ENCODE measurements around the gene RIN1.
A peak's percentile ranks its signal among the peaks of the same experiment; 100 is the strongest.

RIN1 gene

DNA sequence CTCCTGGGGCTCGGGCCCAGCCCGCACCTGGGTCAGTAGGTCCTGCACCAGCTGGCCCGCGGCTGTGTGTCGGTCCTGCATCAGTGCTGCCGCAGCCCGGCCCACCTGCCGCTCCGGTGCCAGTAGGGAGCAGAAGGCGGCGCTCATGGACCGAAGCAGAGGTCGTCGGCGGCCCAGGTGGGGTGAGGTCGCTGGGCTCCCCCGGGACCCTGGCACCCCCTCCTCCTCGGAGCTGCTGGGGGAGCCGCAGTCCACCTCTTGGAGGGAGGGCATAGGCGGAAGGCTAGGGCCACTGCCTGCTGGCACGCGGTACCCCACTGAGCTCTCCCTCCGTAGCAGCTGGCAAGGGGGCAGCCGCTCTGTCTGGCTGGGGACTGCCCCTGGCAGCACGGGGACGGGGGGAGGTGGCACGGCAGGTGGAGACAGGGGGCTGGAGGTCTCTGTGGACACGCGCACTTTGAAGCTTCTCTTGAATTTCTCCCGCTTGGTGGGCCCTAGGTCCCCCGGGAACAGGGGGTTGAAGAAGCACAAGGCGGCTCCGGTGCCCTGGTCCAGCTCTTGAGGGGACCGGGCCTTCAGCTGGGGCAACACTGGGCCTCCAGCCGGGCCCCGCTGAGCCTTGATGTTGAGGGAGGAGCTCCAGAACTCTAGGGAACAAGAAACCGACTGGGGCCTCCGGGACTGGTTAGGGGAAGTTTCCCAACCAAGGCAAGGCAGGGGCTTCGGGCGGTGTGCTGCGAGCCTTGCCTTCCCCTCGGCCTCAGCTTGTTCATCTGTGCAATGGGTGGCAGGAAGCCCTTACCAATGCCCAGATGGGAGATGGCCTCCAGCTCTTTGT, 1.4 kb downstream of the RIN1 start:
- CTCF ChIA-PET = interaction anchor here (0.6 to 3.4 kb wide), 7 partner anchors 8 to 54 kb away, joined by 3 to 22 read pairs (median 5); no protein-coding TSS in a partner anchor
- no peak for DNase-seq (ENCODE audit: low spot score)
- POLR2A ChIA-PET (ENCODE audit: low non-redundant PET) = interaction anchor here (0.6 to 1.4 kb wide), 5 partner anchors 8 to 13 kb away, joined by 3 to 8 read pairs (median 4); partner anchors contain the start of gene BRMS1
- TF ChIP-seq, protein P1, sequence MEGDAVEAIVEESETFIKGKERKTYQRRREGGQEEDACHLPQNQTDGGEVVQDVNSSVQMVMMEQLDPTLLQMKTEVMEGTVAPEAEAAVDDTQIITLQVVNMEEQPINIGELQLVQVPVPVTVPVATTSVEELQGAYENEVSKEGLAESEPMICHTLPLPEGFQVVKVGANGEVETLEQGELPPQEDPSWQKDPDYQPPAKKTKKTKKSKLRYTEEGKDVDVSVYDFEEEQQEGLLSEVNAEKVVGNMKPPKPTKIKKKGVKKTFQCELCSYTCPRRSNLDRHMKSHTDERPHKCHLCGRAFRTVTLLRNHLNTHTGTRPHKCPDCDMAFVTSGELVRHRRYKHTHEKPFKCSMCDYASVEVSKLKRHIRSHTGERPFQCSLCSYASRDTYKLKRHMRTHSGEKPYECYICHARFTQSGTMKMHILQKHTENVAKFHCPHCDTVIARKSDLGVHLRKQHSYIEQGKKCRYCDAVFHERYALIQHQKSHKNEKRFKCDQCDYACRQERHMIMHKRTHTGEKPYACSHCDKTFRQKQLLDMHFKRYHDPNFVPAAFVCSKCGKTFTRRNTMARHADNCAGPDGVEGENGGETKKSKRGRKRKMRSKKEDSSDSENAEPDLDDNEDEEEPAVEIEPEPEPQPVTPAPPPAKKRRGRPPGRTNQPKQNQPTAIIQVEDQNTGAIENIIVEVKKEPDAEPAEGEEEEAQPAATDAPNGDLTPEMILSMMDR (conservative IDR thresholded peaks at IDR 0.05; ENCODE audit: low read depth) = no peak
- peak overlapping the region; percentile 100 for H3K27ac ChIP-seq

- H3K27ac ChIP-seq = peak overlapping the region; percentile 100
- no peak for DNase-seq (ENCODE audit: low spot score)
- ChIA-PET CTCF (interaction anchor here (0.6 to 3.4 kb wide), 4 partner anchors 10 to 55 kb away, joined by 3 to 22 read pairs (median 6); no protein-coding TSS in a partner anchor), POLR2A (ENCODE audit: low non-redundant PET) (interaction anchor here (0.6 kb wide), 1 partner anchor 11 kb away, joined by 4 read pairs; no protein-coding TSS in a partner anchor)
- TF ChIP-seq, protein P1 (conservative IDR thresholded peaks at IDR 0.05; ENCODE audit: low read depth) = no peak
Measured at GRCh38 chr11:66333896-66334604, 2.2 kb downstream of the RIN1 start.

DNA sequence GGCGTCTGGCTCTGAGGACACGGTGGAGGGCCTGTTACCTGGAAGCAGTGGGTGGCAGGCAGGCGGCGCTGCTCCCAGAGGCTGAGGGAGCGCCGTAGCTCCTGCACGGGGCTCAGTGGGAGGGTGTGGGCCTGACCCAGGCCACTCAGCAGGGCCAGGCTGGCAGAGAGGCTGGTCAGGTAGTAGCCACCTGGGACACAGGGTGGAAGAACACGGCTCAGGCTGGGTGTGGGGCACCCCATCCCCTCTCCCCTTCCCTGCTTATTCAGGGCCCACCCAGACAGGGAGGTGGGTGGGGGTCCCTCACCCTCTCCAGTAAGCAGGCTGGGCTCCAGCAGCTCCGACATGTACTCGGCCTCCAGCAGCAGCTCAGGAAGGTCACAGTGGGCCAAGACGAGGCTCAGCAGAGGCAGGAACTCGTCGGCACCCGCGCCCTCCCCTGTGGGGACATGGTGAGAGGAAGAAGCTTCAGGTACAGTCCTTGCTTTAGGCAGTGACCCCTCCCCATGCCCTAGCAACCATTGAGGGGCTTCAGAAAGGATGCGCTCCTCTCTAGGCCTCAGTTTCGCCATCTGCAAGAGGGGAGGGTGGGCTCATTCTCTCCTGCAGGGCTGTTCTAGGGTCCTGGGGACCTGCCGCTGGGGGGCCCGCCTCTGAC, 2.9 kb downstream of the RIN1 start:
- ChIA-PET CTCF (interaction anchor here (3.4 kb wide), 1 partner anchor 21 kb away, joined by 22 read pairs; no protein-coding TSS in a partner anchor), POLR2A (ENCODE audit: low non-redundant PET) (interaction anchor here (1.3 kb wide), 1 partner anchor 11 kb away, joined by 3 read pairs; the partner anchor contains the start of gene BRMS1)
- peak overlapping the region; percentile 100 for H3K27ac ChIP-seq
- TF ChIP-seq, protein P1 (conservative IDR thresholded peaks at IDR 0.05; ENCODE audit: low read depth) = no peak
- DNase-seq (ENCODE audit: low spot score) = no peak

DNA sequence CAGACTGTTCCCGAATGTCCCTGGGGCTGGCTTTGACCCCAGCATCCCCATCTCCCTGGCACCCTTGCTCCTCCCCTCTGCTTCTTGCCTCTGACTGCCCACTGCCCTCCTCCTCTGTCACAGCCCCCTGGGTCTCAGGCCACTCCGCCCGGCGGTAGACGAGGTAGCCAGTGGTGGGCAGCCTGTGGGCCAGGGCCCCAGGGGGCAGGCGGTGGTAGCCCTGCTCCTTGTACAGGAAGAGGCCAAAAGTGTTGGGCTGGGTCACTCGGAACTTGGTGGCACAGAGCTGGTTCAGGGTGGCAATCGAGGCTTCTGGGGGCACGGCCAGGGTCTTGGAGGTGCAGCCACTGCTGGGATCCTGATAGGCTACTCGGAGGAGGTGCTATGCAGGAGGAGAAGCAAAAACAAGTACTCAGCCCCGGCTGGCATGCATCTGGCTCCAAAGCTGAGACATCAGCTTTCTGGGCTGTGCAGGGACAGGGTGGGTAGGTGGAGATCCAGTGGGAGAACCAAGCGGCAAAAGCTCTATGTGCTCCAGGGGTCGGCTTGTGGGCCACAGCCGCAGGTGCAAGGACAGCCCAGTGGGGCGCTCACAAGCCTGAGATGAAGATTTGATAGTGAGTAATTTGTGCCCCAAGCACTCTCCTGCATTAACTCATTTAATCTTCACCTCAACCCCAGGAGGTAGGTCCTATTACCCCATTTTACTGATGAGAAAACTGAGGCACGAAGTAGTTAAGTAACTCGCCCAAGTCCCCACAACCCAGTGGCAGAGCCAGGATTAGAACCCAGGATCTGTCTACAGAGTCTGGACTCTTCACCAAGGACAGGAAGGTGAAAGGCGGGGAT, 3.6 kb downstream of the RIN1 start:
- ChIA-PET CTCF (no interaction called here), POLR2A (ENCODE audit: low non-redundant PET) (interaction anchor here (1.3 kb wide), 1 partner anchor 12 kb away, joined by 3 read pairs; the partner anchor contains the start of gene BRMS1)
- DNase-seq (ENCODE audit: low spot score) = no peak
- TF ChIP-seq, protein P1 (conservative IDR thresholded peaks at IDR 0.05; ENCODE audit: low read depth) = no peak
- H3K27ac ChIP-seq = peak overlapping the region; percentile 100

DNA sequence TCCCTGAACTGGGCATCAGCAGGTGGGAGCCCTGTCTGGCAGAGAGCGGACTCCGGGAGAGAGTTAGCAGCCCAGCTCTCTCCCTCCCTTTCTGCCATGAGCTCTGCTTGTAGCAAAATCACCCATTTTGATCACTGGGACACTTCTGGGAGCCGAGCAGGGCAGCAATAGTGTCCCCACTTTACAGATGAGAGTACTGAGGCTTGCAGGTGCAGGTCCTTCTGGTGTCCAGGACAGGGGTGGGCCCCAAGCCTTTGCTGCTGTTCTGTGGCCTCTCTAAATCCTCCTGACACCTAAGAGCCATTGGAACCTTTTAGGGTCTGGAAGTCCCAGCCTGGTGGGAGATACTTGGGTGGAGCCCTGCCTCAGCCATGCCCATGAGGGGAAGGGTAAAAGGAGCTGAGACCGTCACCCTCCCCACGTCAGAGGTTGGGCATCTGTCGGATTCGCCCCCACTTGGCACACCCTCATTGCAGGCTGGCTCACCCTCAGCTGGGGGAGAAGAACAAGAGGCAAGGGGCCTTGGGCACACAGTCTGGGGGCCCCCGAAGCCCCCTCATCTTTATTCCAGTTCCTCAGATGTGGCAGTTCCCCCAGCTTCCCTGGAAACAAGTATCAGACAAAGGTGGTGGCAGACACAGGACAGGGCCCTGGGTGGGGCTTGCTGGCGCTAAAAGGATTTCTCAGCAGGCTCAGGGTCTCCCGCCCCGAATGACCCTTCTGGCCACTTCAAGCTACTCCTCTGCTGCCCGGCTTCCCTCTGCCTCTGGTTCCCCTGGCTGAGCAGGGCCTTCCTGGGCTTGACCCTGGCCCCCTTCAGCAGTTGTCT, 4.5 kb downstream of the RIN1 start:
- no peak for DNase-seq (ENCODE audit: low spot score)
- CTCF ChIA-PET = no interaction called here
- POLR2A ChIA-PET (ENCODE audit: low non-redundant PET) = interaction anchor here (1.3 kb wide), 1 partner anchor 13 kb away, joined by 3 read pairs; the partner anchor contains the start of gene BRMS1
- TF ChIP-seq, protein P1 (conservative IDR thresholded peaks at IDR 0.05; ENCODE audit: low read depth) = no peak
- H3K27ac ChIP-seq = peak overlapping the region; percentile 100

Data from RWPE1 (cell line).